Measurements from ENCODE around the gene SLFN12.
"Not testable (repeated sequence)": the region's sequence is repeated elsewhere in the genome, so short reads cannot be mapped to it uniquely, and the experiment has no call there.

Gene SLFN12

GRCh38 chr17:35432176-35433074 is at the start of gene SLFN12:
TSS of gene SLFN12 (minus strand) at chr17:35432500. CDS start at chr17:35423028, 9,472 bp downstream.
- peak; percentile 91 to 92 for DNase-seq (ENCODE audit: low read depth in 2 of 2)

- DNase-seq (ENCODE audit: low read depth in 2 of 2): no peak
Observed at GRCh38 chr17:35479271-35479670, 47.0 kb upstream of the SLFN12 start.

- no peak for DNase-seq (ENCODE audit: low read depth in 2 of 2)
Observed at GRCh38 chr17:35477248-35477647, 44.9 kb upstream of the SLFN12 start.

GRCh38 chr17:35476283-35476820 is 44.1 kb upstream of the SLFN12 start:
- no peak for DNase-seq (ENCODE audit: low read depth in 2 of 2)

GRCh38 chr17:35468475-35468874 is 36.2 kb upstream of the SLFN12 start:
- no peak for DNase-seq (ENCODE audit: low read depth in 2 of 2)

- no peak for DNase-seq (ENCODE audit: low read depth in 2 of 2)
Observed at GRCh38 chr17:35467824-35468223, 35.5 kb upstream of the SLFN12 start.

- DNase-seq (ENCODE audit: low read depth in 2 of 2): no peak
Observed at GRCh38 chr17:35460354-35460851, 28.1 kb upstream of the SLFN12 start.

- not testable (repeated sequence) for DNase-seq (ENCODE audit: low read depth in 2 of 2)
Observed at GRCh38 chr17:35454035-35454434, 21.7 kb upstream of the SLFN12 start.

- DNase-seq (ENCODE audit: low read depth in 2 of 2): no peak
Observed at GRCh38 chr17:35453171-35453570, 20.9 kb upstream of the SLFN12 start.

- no peak for DNase-seq (ENCODE audit: low read depth in 2 of 2)
Observed at GRCh38 chr17:35449371-35449931, 17.2 kb upstream of the SLFN12 start.

GRCh38 chr17:35448899-35449227 is 16.6 kb upstream of the SLFN12 start:
- DNase-seq (ENCODE audit: low read depth in 2 of 2): no peak

- DNase-seq (ENCODE audit: low read depth in 2 of 2): peak; percentile 6
Observed at GRCh38 chr17:35448214-35448898, 16.1 kb upstream of the SLFN12 start, which contains the start of gene SLFN13. TSS of gene SLFN13 (minus strand) at chr17:35448766. CDS start at chr17:35445680, 3,086 bp downstream.

- DNase-seq (ENCODE audit: low read depth in 2 of 2): no peak
Observed at GRCh38 chr17:35447499-35447898, 15.2 kb upstream of the SLFN12 start.

GRCh38 chr17:35438433-35438832 is 6.1 kb upstream of the SLFN12 start:
- no peak for DNase-seq (ENCODE audit: low read depth in 2 of 2)

GRCh38 chr17:35433075-35433894 is 985 bp upstream of the SLFN12 start:
- DNase-seq (ENCODE audit: low read depth in 2 of 2): peak; percentile 99

- no peak for DNase-seq (ENCODE audit: low read depth in 2 of 2)
Observed at GRCh38 chr17:35429702-35430101, 2.6 kb downstream of the SLFN12 start.

GRCh38 chr17:35428229-35428628 is 4.1 kb downstream of the SLFN12 start:
- DNase-seq (ENCODE audit: low read depth in 2 of 2): no peak

GRCh38 chr17:35423761-35424160 is 8.5 kb downstream of the SLFN12 start:
- no peak for DNase-seq (ENCODE audit: low read depth in 2 of 2)

GRCh38 chr17:35421069-35421468 is 11.2 kb downstream of the SLFN12 start:
- DNase-seq (ENCODE audit: low read depth in 2 of 2): not testable (repeated sequence)

- no peak for DNase-seq (ENCODE audit: low read depth in 2 of 2)
Observed at GRCh38 chr17:35416659-35417058, 15.6 kb downstream of the SLFN12 start.

GRCh38 chr17:35414707-35415106 is 17.6 kb downstream of the SLFN12 start:
- DNase-seq (ENCODE audit: low read depth in 2 of 2): not testable (repeated sequence)
